PFSK-1 (cell line): Measurements from ENCODE around the gene CNGA4.

Experiments used
- FOXP2 ChIP-seq: optimal IDR thresholded peaks from 2 replicates; pipeline ENCODE3; 2011; ENCODE audit warnings: borderline replicate concordance, control low read depth, inconsistent platforms; ENCODE audit not compliant: insufficient read depth; ENCODE audit errors: extremely low read length, extremely low read depth
- POLR2AphosphoS5 ChIP-seq: IDR thresholded peaks from 2 replicates; pipeline ENCODE4 v1.6.1; 2012; ENCODE audit warnings: low read depth, mild to moderate bottlenecking, control low read depth, low read length, moderate library complexity
- SIN3A ChIP-seq: IDR thresholded peaks from 2 replicates; pipeline ENCODE4 v1.6.1; 2012; ENCODE audit warnings: mild to moderate bottlenecking, low read length, moderate library complexity, borderline replicate concordance; ENCODE audit not compliant: insufficient read depth
- TAF1 ChIP-seq: IDR thresholded peaks from 2 replicates; pipeline ENCODE4 v1.6.1; 2012; ENCODE audit warnings: low read length, control low read depth, borderline replicate concordance; ENCODE audit not compliant: insufficient read depth
- TF ChIP-seq, protein P1 (sequence below), 2 experiments: IDR thresholded peaks; 2 replicates each; pipeline versions ENCODE4 v1.6.1 to v1.8.0; 2011 to 2012; ENCODE audit warnings: low read depth in 2 of 2, low read length in 2 of 2, control low read depth in 1 of 2, inconsistent platforms in 1 of 2, mild to moderate bottlenecking in 1 of 2, moderate library complexity in 1 of 2; ENCODE audit not compliant: insufficient read depth in 1 of 2

Gene CNGA4

DNA sequence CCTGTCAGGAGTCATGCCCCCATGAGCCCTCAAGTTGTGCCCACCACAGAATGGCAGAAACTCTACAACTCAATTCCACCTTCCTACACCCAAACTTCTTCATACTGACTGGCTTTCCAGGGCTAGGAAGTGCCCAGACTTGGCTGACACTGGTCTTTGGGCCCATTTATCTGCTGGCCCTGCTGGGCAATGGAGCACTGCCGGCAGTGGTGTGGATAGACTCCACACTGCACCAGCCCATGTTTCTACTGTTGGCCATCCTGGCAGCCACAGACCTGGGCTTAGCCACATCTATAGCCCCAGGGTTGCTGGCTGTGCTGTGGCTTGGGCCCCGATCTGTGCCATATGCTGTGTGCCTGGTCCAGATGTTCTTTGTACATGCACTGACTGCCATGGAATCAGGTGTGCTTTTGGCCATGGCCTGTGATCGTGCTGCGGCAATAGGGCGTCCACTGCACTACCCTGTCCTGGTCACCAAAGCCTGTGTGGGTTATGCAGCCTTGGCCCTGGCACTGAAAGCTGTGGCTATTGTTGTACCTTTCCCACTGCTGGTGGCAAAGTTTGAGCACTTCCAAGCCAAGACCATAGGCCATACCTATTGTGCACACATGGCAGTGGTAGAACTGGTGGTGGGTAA, 39.6 kb upstream of the CNGA4 start, which contains the start of gene OR52W1:
OR52W1 (plus strand) TSS at position 51 of the 637 bp plus-strand sequence; CDS start at position 51, 0 bp downstream.
- TF ChIP-seq SIN3A: no peak

DNA sequence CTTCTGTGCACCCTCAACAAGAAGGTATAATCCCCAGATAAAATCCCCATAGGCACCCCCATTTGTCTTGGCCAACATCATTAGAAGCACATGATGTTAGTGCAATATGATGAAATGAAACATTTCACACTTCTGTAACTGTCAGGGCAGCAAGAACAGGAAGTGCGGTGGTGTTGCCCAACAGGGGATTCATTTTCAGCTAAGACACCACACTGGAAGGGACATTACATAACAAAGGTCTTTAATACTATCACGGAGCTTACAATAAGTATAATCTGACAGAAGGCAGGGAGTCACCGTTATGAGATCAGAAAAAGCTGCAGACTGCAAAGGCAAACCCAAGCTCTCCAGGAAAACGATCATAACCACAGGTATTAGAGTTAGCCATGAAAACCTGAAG, 37.9 kb upstream of the CNGA4 start:
- TF ChIP-seq TAF1: no peak
- TF ChIP-seq, protein P1, sequence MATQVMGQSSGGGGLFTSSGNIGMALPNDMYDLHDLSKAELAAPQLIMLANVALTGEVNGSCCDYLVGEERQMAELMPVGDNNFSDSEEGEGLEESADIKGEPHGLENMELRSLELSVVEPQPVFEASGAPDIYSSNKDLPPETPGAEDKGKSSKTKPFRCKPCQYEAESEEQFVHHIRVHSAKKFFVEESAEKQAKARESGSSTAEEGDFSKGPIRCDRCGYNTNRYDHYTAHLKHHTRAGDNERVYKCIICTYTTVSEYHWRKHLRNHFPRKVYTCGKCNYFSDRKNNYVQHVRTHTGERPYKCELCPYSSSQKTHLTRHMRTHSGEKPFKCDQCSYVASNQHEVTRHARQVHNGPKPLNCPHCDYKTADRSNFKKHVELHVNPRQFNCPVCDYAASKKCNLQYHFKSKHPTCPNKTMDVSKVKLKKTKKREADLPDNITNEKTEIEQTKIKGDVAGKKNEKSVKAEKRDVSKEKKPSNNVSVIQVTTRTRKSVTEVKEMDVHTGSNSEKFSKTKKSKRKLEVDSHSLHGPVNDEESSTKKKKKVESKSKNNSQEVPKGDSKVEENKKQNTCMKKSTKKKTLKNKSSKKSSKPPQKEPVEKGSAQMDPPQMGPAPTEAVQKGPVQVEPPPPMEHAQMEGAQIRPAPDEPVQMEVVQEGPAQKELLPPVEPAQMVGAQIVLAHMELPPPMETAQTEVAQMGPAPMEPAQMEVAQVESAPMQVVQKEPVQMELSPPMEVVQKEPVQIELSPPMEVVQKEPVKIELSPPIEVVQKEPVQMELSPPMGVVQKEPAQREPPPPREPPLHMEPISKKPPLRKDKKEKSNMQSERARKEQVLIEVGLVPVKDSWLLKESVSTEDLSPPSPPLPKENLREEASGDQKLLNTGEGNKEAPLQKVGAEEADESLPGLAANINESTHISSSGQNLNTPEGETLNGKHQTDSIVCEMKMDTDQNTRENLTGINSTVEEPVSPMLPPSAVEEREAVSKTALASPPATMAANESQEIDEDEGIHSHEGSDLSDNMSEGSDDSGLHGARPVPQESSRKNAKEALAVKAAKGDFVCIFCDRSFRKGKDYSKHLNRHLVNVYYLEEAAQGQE (IDR thresholded peaks at IDR 0.05; ENCODE audit: insufficient read depth in 1 of 2, low read depth in 2 of 2, low read length in 2 of 2): no peak
- no peak for TF ChIP-seq FOXP2
- TF ChIP-seq POLR2AphosphoS5: no peak
- TF ChIP-seq SIN3A: no peak

DNA sequence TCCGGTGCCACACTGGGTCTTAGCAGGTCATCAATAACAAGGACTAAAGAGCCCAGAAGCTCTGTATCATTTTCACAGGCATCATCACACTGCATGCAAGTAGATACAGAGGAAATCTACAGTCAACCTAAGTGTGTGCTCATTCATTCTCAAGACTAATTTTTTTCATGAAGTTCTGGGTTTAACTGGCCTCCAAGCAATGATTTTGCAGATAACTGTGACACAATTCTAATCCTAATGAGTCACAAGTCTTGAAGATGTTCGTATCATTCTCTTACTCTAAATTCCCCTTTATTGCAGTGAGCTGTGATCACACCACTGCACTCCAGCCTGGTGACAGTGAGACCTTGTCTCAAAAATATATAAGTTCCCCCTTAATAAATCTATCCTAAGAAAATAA, 37.4 kb upstream of the CNGA4 start:
- TF ChIP-seq, protein P1 (IDR thresholded peaks at IDR 0.05; ENCODE audit: insufficient read depth in 1 of 2, low read depth in 2 of 2, low read length in 2 of 2): no peak
- TF ChIP-seq SIN3A: no peak
- no peak for TF ChIP-seq TAF1
- TF ChIP-seq POLR2AphosphoS5: no peak
- no peak for TF ChIP-seq FOXP2

DNA sequence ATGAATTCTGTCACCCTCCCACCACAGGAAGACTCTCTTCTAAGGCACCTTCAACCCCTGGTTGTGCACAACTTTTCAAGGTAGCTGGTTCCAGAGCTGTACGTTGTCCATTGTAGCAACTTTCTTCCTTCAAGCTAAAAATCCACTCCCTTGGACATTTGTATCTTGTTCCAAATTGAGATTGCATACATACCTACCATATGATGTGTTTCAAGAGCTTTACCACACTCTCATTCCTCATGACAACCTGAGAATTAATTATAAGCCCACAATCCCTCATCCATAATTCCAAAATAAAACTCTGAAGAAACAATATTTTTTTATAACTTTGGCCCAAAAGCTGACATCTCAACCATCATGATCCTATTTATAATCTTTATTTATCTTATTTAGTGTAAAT, 36.8 kb upstream of the CNGA4 start:
- TF ChIP-seq SIN3A (no peak), POLR2AphosphoS5 (no peak), TAF1 (no peak), FOXP2 (no peak)
- TF ChIP-seq, protein P1 (IDR thresholded peaks at IDR 0.05; ENCODE audit: insufficient read depth in 1 of 2, low read depth in 2 of 2, low read length in 2 of 2): no peak

DNA sequence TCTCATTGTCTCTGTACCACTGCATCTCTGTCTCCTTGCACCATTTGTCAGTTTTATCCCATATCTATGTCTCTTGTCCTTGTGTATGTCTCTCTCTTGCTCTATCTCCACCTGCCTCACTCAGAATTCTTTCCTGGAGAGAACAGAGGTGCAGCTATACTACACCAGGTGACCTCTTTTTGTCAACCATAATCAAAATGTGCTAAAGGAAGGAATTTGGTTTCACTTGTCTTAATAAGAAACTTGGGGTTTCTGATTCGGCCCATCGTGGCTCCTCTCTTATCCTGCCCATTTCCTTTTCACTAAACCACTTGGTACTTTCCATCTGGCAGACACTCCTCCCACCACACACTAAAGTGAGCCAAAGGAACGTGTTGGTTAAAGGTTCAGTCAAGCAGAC, 35.6 kb upstream of the CNGA4 start:
- TF ChIP-seq SIN3A: no peak
- no peak for TF ChIP-seq FOXP2
- no peak for TF ChIP-seq POLR2AphosphoS5
- TF ChIP-seq, protein P1 (IDR thresholded peaks at IDR 0.05; ENCODE audit: insufficient read depth in 1 of 2, low read depth in 2 of 2, low read length in 2 of 2): no peak
- TF ChIP-seq TAF1: no peak
